ENCODE measurements around the gene AP3B2. TPM values are rescaled to one million over a fixed set of nuclear protein-coding genes. Genes with fewer than 3 reads are reported as not detected.

The AP3B2 gene
- total and polyA plus RNA-seq, 2 of the 4 experiments (the other 2 are of a cell fraction): 0.14 TPM; not detected in 1

GRCh38 chr15:82743810-82744209, 34.1 kb upstream of the AP3B2 start:
- H2BK20ac ChIP-seq (ENCODE audit: low read depth, low read length): no peak overlapping the region
- H2BK120ac ChIP-seq (ENCODE audit: low read depth, low read length): no peak overlapping the region
- ChIA-PET POLR2A (ENCODE audit: unreplicated experiment) (no interaction called here), CTCF (no interaction called here)
- intact Hi-C loops (cut with micrococcal nuclease) (no loop called here), in situ Hi-C loops (cut with MboI; ENCODE audit: low sequenced_read_pairs) (no loop called here), dilution Hi-C loops (cut with HindIII; ENCODE audit: low sequenced_read_pairs, unreplicated experiment) (no loop called here)
- no TSS peak for BruUV-seq (replicated peaks)
- H3K36me3 ChIP-seq (ENCODE audit: control insufficient read depth, insufficient read depth, low read length): no peaks in the 10 kb centered on the region
- no peaks in the 10 kb centered on the region for H3K9me3 ChIP-seq (ENCODE audit: control insufficient read depth, insufficient read depth, low read length)
- H2AFZ ChIP-seq (replicated peaks; ENCODE audit: low read length, poor library complexity): no peak overlapping the region
- no peak overlapping the region for H4K8ac ChIP-seq (ENCODE audit: low read depth in 2 of 2, low read length in 2 of 2)
- no peak overlapping the region for H3K27ac ChIP-seq (ENCODE audit: insufficient read depth, low read length)
- H3K27me3 ChIP-seq (ENCODE audit: control insufficient read depth, insufficient read depth, low read length): no peaks in the 10 kb centered on the region
- H4K20me1 ChIP-seq (ENCODE audit: insufficient read depth, low read length): no peaks in the 10 kb centered on the region
- no peak overlapping the region for H4K91ac ChIP-seq (ENCODE audit: insufficient read depth, low read depth, low read length)
- ATAC-seq (ENCODE audit: low read depth) (no peak), DNase-seq (no peak)
- H2AK9ac ChIP-seq (replicated peaks; ENCODE audit: low read depth, low read length, poor library complexity): no peak overlapping the region
- no peak overlapping the region for H2AK5ac ChIP-seq (ENCODE audit: low read depth, low read length)
- H3K4me3 ChIP-seq (ENCODE audit: insufficient read depth, low read depth, low read length): no peak overlapping the region
- H3K9me1 ChIP-seq (ENCODE audit: insufficient read depth, low read length): no peaks in the 10 kb centered on the region
- H3K14ac ChIP-seq (replicated peaks; ENCODE audit: low read depth, low read length): no peak overlapping the region
- H3K56ac ChIP-seq (ENCODE audit: extremely low read depth, insufficient read depth, low read length): no peak overlapping the region
- no peak overlapping the region for H3K23ac ChIP-seq (ENCODE audit: low read depth, low read length)
- no peak overlapping the region for H3K4me2 ChIP-seq (ENCODE audit: low read depth, low read length)
- H3K4ac ChIP-seq (ENCODE audit: low read depth, low read length): no peak overlapping the region
- WGBS, 2 experiments (ENCODE audit: extremely low coverage in 2 of 2, insufficient read length in 1 of 2): 71% methylated on average over 1 of the region's 1 CpG; no CpG with 5 or more reads in 1 of the 2 experiments
- no peak overlapping the region for H4K5ac ChIP-seq (ENCODE audit: low read depth, low read length)
- no peak overlapping the region for H3K9ac ChIP-seq (ENCODE audit: low read depth, low read length)
- no peak overlapping the region for H3K18ac ChIP-seq (ENCODE audit: low read depth, low read length)
- no peaks in the 10 kb centered on the region for H3K79me1 ChIP-seq (ENCODE audit: low read depth in 1 of 2, low read length in 2 of 2)
- no peak for TF ChIP-seq SMC3 (IDR thresholded peaks at IDR 0.05; ENCODE audit: low read depth, low read length)
- no peak for TF ChIP-seq RAD21 (IDR thresholded peaks at IDR 0.05; ENCODE audit: low read length)
- TF ChIP-seq CTCF (conservative IDR thresholded peaks at IDR 0.05; ENCODE audit: low read depth, low read length): no peak
- TF ChIP-seq ELK1 (IDR thresholded peaks at IDR 0.05; ENCODE audit: borderline replicate concordance, low read depth, low read length): no peak
- TF ChIP-seq MAZ (IDR thresholded peaks at IDR 0.05; ENCODE audit: borderline replicate concordance, low read depth, low read length): no peak
- TF ChIP-seq CEBPB (IDR thresholded peaks at IDR 0.05; ENCODE audit: low read depth, low read length): no peak
- TF ChIP-seq RCOR1 (IDR thresholded peaks at IDR 0.05; ENCODE audit: insufficient replicate concordance, low read length): no peak
- TF ChIP-seq POLR2A (IDR thresholded peaks at IDR 0.05; ENCODE audit: low read depth, low read length): no peak
- TF ChIP-seq FOS (IDR thresholded peaks at IDR 0.05; ENCODE audit: low read depth, low read length): no peak
- no peak for TF ChIP-seq CHD1 (IDR thresholded peaks at IDR 0.05; ENCODE audit: low read depth, low read length)
- no peak for TF ChIP-seq NFE2L2 (IDR thresholded peaks at IDR 0.05; ENCODE audit: low read depth, low read length)
- TF ChIP-seq MXI1 (IDR thresholded peaks at IDR 0.05; ENCODE audit: borderline replicate concordance, low read depth, low read length): no peak
- TF ChIP-seq BHLHE40 (IDR thresholded peaks at IDR 0.05; ENCODE audit: low read depth, low read length): no peak
- TF ChIP-seq USF2 (IDR thresholded peaks at IDR 0.05; ENCODE audit: low read depth, low read length): no peak
- no peak for TF ChIP-seq MAFK (IDR thresholded peaks at IDR 0.05; ENCODE audit: low read depth, low read length)
- no peak for TF ChIP-seq RFX5 (IDR thresholded peaks at IDR 0.05; ENCODE audit: low read depth, low read length)
- no peak overlapping the region for H2BK15ac ChIP-seq (ENCODE audit: low read depth, low read length)
- no peak overlapping the region for H2BK5ac ChIP-seq (ENCODE audit: low read depth, low read length, poor library complexity, severe bottlenecking)
- H3K4me1 ChIP-seq (ENCODE audit: control insufficient read depth, insufficient read depth, low read length): no peaks in the 10 kb centered on the region

Measured in IMR-90 (cell line).